Measurements from ENCODE around the gene LPCAT1.

The LPCAT1 gene

DNA sequence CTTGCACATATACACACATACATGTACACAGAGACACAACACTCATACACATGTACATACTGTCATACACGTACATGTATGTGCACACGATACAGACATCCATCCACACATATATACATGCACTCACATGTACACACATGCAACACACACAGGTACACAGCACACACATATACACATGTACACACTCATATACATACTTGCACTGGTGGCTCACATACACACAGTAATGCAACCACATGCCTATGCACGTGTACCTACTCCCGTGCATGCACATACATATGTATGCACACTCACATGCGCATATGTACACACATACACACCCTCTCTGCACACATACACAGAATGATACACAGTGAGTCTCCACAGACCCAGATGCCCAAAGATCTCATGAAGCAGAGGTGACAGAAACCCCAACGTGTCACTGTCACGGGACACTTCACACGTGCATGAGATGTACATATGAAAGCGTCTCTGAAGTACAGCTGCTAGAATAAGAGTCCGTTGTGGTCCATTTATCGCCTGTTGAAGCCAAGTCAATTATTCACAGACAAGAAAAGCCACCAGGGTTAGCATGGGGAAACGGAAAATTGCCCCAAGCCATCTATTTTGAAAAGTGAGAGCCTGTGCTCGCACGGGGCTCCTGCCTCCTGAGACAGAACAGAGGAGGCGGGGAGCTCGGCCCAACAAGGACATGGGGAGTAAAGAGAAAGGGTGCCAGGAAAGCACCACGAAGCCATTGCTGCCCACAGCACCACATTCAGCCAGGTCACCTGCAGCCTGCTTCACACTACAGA lies 24.9 kb downstream of the LPCAT1 start:
- Histone ChIP-seq H3K4me1 (no peaks in the 10 kb centered on the region), H3K9me3 (no peaks in the 10 kb centered on the region), H3K4me3 (ENCODE audit: low read depth, low read length) (no peak overlapping the region), H3K36me3 (peaks cover 28% of the 10 kb centered on the region), H3K27me3 (no peaks in the 10 kb centered on the region)
- TF ChIP-seq, protein P1, sequence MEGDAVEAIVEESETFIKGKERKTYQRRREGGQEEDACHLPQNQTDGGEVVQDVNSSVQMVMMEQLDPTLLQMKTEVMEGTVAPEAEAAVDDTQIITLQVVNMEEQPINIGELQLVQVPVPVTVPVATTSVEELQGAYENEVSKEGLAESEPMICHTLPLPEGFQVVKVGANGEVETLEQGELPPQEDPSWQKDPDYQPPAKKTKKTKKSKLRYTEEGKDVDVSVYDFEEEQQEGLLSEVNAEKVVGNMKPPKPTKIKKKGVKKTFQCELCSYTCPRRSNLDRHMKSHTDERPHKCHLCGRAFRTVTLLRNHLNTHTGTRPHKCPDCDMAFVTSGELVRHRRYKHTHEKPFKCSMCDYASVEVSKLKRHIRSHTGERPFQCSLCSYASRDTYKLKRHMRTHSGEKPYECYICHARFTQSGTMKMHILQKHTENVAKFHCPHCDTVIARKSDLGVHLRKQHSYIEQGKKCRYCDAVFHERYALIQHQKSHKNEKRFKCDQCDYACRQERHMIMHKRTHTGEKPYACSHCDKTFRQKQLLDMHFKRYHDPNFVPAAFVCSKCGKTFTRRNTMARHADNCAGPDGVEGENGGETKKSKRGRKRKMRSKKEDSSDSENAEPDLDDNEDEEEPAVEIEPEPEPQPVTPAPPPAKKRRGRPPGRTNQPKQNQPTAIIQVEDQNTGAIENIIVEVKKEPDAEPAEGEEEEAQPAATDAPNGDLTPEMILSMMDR (IDR thresholded peaks at IDR 0.05; ENCODE audit: low read depth, low read length), result no peak
- no peak for DNase-seq

DNA sequence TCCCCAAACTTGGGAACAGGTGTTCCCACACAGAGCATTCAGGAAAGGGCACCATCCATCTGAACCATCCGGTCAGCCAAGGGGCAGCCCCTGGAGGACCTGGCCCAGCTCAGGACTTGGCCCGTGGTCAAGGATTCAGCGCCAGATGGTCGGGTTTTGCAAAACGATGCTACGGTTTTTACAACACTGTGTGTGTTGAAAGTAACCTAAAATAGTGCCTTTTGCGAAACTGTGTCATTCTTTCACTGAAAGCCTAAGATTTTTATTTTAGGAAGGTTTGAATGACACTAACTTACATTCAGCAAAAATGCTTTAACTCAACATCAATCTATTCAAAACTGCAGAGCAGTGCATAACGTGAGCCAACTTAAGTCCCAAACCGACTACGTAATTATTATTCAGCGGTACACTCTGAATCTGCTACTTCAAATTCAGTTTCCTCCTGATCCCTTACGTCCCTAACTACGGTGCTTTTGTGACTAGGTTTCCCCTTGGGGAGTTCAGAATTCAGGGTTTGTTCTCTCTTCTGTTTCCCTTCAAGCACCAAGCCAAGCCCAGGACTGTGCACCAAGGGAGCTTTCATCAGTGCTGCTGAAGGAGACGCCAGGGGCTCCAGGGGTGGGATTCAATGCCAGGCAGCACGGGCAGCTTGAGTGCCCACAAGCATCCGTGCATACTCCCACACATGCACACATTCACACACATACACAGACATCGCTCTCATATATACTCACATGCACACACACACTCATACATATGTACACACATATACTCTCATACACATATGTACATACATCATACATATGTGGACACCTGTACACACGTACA lies 25.8 kb downstream of the LPCAT1 start:
- Histone ChIP-seq H3K27me3 (no peaks in the 10 kb centered on the region), H3K4me3 (ENCODE audit: low read depth, low read length) (no peak overlapping the region), H3K4me1 (no peaks in the 10 kb centered on the region), H3K9me3 (no peaks in the 10 kb centered on the region), H3K36me3 (peaks cover 33% of the 10 kb centered on the region)
- TF ChIP-seq, protein P1 (IDR thresholded peaks at IDR 0.05; ENCODE audit: low read depth, low read length), result no peak
- DNase-seq, result no peak

DNA sequence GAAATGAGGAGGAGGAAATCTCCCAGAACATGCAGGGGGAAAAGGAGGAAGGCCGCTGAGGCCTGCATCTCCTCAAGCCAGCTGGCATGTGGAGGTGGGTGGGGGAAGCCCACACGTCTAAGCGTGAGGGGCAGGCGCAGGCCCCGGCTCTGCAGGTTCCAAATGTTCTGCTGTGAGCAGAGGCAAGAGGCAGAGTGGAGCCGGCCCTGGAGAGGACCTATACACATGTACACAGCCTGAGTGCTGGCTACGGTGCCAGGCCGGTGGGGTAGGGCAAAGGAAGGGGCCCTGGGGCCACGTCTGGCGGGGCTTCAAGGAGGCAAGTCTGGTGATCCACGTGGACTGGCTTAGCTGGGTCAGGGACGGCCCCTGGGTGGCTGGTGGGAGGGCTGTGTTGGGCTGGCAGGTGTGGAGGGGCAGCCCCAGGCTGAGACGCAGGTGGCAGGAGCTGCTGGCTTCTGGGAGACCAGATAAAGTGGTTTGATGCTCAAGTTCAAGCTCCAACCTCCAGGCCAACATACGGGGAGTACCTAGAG lies 26.4 kb downstream of the LPCAT1 start:
- H3K27me3 ChIP-seq, result no peaks in the 10 kb centered on the region
- no peak for DNase-seq
- no peak overlapping the region for H3K4me3 ChIP-seq (ENCODE audit: low read depth, low read length)
- H3K4me1 ChIP-seq, result no peaks in the 10 kb centered on the region
- H3K9me3 ChIP-seq, result no peaks in the 10 kb centered on the region
- TF ChIP-seq, protein P1 (IDR thresholded peaks at IDR 0.05; ENCODE audit: low read depth, low read length), result no peak
- H3K36me3 ChIP-seq, result peaks cover 39% of the 10 kb centered on the region

DNA sequence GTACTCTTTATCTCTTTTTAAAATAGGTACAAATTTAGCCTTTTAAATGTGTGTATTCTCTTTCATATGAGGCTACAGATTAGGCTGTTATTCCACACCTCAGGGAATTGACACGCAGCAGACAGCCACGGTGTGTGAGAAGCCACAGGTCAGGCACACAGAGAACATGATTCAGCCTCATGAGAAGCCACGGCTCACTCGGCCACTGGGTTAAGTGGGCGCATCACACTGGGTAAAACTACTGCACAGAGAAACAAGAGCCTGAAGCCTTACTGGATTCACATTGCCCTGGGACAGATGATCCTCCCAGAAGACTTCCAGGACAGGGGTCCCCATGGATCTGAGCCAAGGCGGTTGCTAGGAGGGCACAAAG lies 28.2 kb downstream of the LPCAT1 start:
- Histone ChIP-seq H3K4me3 (ENCODE audit: low read depth, low read length) (no peak overlapping the region), H3K27me3 (no peaks in the 10 kb centered on the region), H3K36me3 (peaks cover 33% of the 10 kb centered on the region), H3K9me3 (no peaks in the 10 kb centered on the region), H3K4me1 (no peaks in the 10 kb centered on the region)
- TF ChIP-seq, protein P1 (IDR thresholded peaks at IDR 0.05; ENCODE audit: low read depth, low read length), result no peak
- DNase-seq, result no peak

DNA sequence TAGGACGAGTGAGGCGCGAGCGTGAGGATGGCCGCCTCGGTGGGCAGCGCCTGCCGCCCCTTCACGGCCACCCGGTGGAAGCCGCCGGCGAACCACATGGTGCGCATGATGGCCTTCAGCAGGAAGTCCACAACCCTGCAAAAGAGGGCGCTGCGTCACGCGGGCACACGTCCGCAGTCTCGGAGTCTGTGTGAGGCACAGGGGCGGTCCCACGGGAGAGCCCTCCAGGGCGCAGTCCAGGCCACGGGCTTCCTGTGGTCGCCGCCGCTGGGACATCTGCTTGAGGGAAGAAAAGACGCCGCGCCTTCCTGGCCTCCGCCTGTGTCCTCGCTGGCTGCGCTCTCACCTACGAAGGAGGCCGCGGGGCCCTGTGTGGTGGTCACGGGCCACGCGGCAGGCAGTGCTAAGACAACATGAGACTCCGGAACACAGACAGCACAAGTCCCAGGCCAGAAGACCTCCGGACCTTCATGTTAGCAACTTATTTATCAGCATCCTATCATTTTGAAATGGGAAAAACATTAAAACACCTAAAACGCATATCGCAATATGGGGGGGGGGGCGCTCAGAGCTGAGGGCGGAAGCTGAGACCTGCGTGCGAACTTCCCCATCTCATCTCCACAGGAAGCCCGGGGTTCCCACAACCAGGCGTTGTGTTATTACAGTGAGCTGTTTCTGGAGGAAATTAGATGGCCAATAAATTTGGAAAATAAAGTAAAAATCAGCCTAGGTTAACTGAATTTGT lies 28.8 kb downstream of the LPCAT1 start:
- Histone ChIP-seq H3K4me1 (no peaks in the 10 kb centered on the region), H3K27me3 (no peaks in the 10 kb centered on the region), H3K36me3 (peaks cover 33% of the 10 kb centered on the region), H3K9me3 (no peaks in the 10 kb centered on the region), H3K4me3 (ENCODE audit: low read depth, low read length) (no peak overlapping the region)
- DNase-seq, result no peak
- TF ChIP-seq, protein P1 (IDR thresholded peaks at IDR 0.05; ENCODE audit: low read depth, low read length), result no peak

Data from BE2C (cell line).